ENCODE measurements around the gene TIMM23. TPM values are rescaled to one million over a fixed set of nuclear protein-coding genes. Genes with fewer than 3 reads are reported as not detected.

The TIMM23 gene
- total RNA-seq, 4 donors from 2014 or later, result 105 to 134 (median 126) TPM

- DNase-seq (no peak), ATAC-seq (no peak)
- Histone ChIP-seq H3K27me3 (no peaks in the 10 kb centered on the region), H3K9me3 (no peaks in the 10 kb centered on the region), H3K27ac (peak overlapping the region; percentile 9 to 96 (median 65)), H3K4me1 (peaks cover 84 to 87% of the 10 kb centered on the region in 2 donors), H3K36me3 (no peaks in the 10 kb centered on the region), H3K4me3 (no peak overlapping the region)
- TF ChIP-seq CTCF (IDR thresholded peaks at IDR 0.05 in 4 of 5, conservative IDR thresholded peaks at IDR 0.05 in 1 of 5), result no peak
- no peak for TF ChIP-seq POLR2A (IDR thresholded peaks at IDR 0.05)
- in situ Hi-C loops (cut with MboI; ENCODE audit: low sequenced_read_pairs in 4 of 4) (no loop called here), intact Hi-C loops (cut with DNase I; ENCODE audit: low total_unique reads) (loop anchor here (10.0 kb wide), 1 partner anchor 1021 kb away; the partner anchor contains the start of gene ZNF22)
Observed at GRCh38 chr10:46025406-46025805, 53.1 kb downstream of the TIMM23 start.

GRCh38 chr10:46026106-46026505, 53.8 kb downstream of the TIMM23 start:
- no peak for DNase-seq
- intact Hi-C loops (cut with DNase I; ENCODE audit: low total_unique reads) (loop anchor here (10.0 kb wide), 1 partner anchor 1021 kb away; the partner anchor contains the start of gene ZNF22), in situ Hi-C loops (cut with MboI; ENCODE audit: low sequenced_read_pairs in 4 of 4) (no loop called here)
- H3K27me3 ChIP-seq, result no peaks in the 10 kb centered on the region
- H3K27ac ChIP-seq, result peak overlapping the region; percentile 5 to 96 (median 14)
- H3K9me3 ChIP-seq, result no peaks in the 10 kb centered on the region
- TF ChIP-seq CTCF (IDR thresholded peaks at IDR 0.05 in 4 of 5, conservative IDR thresholded peaks at IDR 0.05 in 1 of 5), result no peak
- no peak for TF ChIP-seq POLR2A (IDR thresholded peaks at IDR 0.05)
- H3K4me1 ChIP-seq, result peaks cover 80% of the 10 kb centered on the region in 2 donors
- ATAC-seq, result no peak
- no peaks in the 10 kb centered on the region for H3K36me3 ChIP-seq
- no peak overlapping the region for H3K4me3 ChIP-seq

- in situ Hi-C loops (cut with MboI; ENCODE audit: low sequenced_read_pairs in 4 of 4), result no loop called here
- DNase-seq, result no peak
- intact Hi-C loops (cut with DNase I; ENCODE audit: low total_unique reads), result loop anchor here (10.0 kb wide), 1 partner anchor 1024 kb away; the partner anchor contains the start of gene ZNF22
- H3K4me3 ChIP-seq, result peak overlapping the region; percentile 75 to 99 (median 89)
- H3K27me3 ChIP-seq, result no peaks in the 10 kb centered on the region
- H3K9me3 ChIP-seq, result no peaks in the 10 kb centered on the region
- no peak for TF ChIP-seq POLR2A (IDR thresholded peaks at IDR 0.05)
- peak; percentile 25 to 59 (median 44) for TF ChIP-seq CTCF (IDR thresholded peaks at IDR 0.05 in 4 of 5, conservative IDR thresholded peaks at IDR 0.05 in 1 of 5)
- peaks cover 55 to 60% of the 10 kb centered on the region in 2 donors for H3K4me1 ChIP-seq
- no peaks in the 10 kb centered on the region for H3K36me3 ChIP-seq
- peak overlapping the region; percentile 90 to 98 (median 91) for H3K27ac ChIP-seq
- ATAC-seq, result peak in 1 of 2 donors; percentile 30
Observed at GRCh38 chr10:46028584-46029460, 56.5 kb downstream of the TIMM23 start.

- intact Hi-C loops (cut with DNase I; ENCODE audit: low total_unique reads), result loop anchor here (5.0 to 10.0 kb wide), 2 partner anchors 253 to 1025 kb away; partner anchors contain the start of gene ZNF22
- no peak for ATAC-seq
Observed at GRCh38 chr10:46029461-46030030, 57.3 kb downstream of the TIMM23 start.

More at GRCh38 chr10:46029461-46030030, 57.3 kb downstream of the TIMM23 start:
- DNase-seq, result no peak
- in situ Hi-C loops (cut with MboI; ENCODE audit: low sequenced_read_pairs in 4 of 4), result no loop called here
- no peaks in the 10 kb centered on the region for H3K36me3 ChIP-seq
- no peaks in the 10 kb centered on the region for H3K9me3 ChIP-seq
- TF ChIP-seq CTCF (IDR thresholded peaks at IDR 0.05 in 4 of 5, conservative IDR thresholded peaks at IDR 0.05 in 1 of 5) (no peak), POLR2A (IDR thresholded peaks at IDR 0.05) (no peak)
- H3K27me3 ChIP-seq, result no peaks in the 10 kb centered on the region
- H3K4me1 ChIP-seq, result peaks cover 49 to 53% of the 10 kb centered on the region in 2 donors
- H3K4me3 ChIP-seq, result peak overlapping the region; percentile 75 to 99 (median 89)
- peak overlapping the region; percentile 90 to 98 (median 91) for H3K27ac ChIP-seq
